NCI-H2171 (cell line): ENCODE data around the gene PTGR3.

ENCODE experiments used
- DNase-seq: peaks from one replicate; lab custom pipeline; 2025; lab: John Stamatoyannopoulos, UW

Gene PTGR3

DNA sequence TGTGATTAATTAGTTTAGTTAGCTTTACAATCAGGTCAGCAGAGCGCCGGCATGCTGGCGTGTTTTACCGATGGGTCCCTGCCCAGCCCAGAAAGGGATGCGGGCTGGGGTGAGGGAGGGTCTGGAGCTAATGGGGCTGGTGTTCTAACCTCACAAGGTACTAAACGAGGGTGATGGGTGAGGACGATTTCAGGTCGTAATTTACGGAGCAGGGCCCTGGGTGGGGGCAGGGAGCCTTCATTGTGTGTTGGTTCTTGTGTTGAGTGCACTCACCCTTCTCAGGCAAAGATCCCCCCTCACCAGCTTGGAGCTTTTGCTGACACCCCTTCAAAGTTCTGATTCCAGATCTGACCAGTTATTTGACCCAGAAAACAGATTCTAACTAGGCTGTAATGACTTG lies 39.5 kb downstream of the PTGR3 start:
- no peak for DNase-seq

DNA sequence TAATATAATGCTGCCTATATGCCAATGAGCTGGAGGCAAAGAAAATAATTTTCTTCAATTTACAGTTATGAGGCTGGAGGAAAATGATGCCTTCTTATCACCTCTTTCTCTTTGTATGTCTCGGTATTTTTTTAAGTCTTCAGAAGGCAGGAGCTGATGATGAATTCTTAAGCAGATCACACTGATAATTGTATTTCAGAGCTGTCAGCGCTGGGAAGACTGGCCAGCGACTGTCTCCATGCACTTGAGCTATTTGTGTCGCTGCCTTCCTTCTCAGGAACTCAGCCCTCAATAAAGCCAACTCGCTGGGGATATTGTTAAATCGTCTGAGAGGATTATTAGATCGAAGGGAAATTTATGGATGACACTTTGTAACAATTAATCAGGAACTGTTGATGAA lies 40.3 kb downstream of the PTGR3 start:
- DNase-seq = no peak

DNA sequence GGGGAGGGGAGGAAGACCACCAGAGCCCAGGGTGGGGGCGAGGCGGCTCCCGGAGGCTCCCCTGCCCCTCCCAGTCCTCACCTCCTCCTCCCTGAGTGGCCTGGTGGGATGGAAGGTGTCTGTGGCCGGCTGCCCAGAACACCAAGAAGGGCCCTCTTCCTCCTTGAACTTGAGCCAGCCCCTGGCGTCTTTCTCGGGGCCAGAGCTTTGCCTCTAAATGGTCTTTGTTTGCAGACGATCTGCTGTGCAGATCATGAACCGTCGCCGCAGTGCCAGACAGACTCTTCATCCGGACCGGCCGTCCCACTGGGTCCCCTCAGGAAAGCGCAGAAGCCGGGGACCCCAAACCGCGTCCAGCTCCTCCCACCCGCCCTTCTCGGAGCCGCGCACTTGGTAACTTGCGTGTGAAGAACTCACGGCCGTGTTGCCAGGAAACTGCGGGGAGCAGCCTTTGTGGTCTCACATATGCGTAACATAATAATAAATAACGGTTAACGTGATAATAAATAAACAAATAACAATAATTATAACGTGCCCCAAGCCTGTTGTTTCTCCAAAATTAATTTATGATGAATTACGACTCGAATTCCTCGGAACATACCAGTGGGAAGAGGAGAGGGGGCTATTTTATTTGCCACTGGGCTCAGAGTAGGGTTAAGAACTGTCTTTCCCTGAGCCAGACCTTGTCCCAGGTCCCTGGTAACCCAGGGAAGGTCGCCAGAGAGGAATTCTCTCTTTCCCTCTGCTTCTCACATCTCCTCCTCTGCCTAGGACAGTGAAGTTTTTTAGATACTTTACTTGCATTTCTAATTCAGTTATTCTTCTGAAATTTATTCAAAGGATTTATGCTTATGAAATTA lies 41.0 kb downstream of the PTGR3 start:
- no peak for DNase-seq

DNA sequence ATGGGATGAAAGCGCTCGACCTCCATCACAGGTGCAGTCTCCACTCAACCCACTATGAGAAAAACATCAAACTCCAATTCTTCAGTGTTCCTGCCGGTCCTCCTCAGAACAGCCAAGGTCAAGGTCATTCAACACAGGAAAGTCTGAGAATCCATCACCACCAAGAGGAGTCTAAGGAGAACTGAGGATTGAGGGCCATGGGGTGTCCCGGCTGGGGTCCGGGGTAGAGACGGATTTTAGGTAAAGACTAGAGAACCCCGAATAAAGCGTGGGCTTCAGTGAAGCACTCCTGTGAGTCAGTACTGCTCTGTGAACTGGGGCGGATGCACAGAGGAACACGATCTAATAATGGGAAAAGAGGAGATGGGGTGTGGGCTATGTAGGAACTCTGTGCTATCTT lies 41.8 kb downstream of the PTGR3 start:
- DNase-seq = no peak

DNA sequence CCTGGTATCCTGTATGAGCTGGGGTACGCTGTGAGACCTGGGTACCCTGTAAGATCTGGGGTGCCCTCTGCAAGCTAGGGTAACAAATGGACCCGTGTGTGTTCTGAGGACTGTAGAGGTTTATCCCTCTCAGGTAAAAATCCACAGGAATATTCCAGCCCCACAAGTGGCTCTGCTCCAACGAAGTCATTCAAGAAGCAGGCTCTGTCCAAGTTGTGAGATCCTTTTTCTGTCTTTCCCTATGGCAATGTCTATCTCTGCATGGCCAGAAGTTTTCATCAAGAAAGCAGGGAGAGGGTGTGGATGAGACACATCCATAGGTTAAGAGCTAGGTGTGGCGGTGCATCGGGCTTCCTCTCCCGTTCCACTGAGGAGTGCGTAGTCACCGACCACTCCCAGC lies 43.0 kb downstream of the PTGR3 start:
- no peak for DNase-seq

DNA sequence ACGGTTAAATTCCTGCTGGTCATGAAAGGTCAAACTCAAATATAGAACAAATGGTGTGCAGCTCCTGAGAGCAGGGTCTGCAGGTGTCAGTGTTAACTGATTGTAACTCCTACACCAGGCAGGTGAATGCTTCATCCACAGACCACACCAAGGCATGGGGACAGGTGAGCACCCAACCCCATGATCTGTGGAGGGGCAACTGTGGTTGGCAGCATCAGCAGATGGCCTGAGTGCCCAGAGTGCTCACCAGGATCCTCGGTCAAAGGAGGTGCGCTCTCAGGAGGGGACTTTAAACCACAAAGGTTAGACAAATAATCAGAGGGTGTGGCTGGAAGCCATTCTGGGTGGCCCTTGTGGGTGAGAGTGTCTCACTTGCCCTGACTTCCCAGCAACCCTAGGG lies 44.5 kb downstream of the PTGR3 start:
- DNase-seq = no peak

DNA sequence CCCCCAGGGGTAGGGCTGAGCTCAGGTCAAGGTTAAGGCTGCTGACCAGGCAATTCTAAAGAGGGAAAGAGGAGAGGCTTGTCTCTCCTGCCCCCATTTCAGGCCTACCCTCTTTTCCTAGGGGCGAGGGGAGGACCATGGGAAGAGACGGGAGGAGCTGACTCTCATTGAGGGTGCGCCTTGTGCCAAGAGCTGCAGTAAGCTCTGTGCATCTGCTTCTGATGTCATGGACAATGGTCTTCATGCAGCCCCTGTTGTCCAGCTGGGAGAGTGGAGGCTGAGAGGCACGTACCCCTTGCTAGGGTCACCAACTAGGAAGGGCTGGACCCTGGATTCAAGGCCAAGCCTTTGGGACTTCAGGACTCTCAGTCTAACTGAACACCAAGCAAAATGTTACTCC lies 45.2 kb downstream of the PTGR3 start:
- DNase-seq = no peak

DNA sequence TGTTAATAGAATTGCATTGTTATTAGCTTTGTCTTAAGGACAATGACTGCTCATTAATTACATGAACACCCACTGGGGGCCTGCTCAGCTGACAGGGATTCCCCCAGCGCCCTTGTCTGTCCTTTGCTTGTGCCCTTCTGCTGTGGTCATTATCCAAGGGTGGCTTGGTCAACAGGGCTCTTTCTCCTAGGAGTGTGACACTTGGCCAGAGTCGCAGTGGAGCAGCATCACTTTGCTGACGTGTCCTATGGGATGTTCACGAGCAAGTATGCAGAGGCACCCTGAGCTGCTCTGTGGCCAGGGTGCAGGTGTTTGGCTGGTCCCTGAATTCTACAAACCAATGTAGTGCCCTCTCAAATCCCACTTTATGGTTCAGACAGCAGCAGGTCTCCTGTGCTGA lies 46.0 kb downstream of the PTGR3 start:
- DNase-seq = no peak

DNA sequence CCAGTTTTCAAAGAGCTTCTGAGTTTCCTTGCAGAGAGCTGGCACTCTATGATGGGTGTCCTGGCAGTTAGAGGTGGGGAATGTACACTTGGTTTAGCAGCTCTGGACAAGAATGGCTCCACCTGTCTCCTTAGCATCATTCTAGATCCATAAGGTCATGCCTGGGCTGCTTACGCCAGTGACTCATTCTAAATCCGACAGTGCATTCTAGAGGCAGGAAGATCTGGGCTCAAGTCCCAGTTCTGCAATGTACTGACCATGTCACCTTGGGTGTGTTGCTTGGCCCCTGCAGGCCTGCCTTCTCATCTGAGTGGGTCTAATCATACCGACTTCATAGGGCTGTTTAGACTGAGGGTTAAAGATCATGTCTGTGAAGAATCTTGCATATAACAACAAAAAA lies 46.5 kb downstream of the PTGR3 start:
- no peak for DNase-seq

DNA sequence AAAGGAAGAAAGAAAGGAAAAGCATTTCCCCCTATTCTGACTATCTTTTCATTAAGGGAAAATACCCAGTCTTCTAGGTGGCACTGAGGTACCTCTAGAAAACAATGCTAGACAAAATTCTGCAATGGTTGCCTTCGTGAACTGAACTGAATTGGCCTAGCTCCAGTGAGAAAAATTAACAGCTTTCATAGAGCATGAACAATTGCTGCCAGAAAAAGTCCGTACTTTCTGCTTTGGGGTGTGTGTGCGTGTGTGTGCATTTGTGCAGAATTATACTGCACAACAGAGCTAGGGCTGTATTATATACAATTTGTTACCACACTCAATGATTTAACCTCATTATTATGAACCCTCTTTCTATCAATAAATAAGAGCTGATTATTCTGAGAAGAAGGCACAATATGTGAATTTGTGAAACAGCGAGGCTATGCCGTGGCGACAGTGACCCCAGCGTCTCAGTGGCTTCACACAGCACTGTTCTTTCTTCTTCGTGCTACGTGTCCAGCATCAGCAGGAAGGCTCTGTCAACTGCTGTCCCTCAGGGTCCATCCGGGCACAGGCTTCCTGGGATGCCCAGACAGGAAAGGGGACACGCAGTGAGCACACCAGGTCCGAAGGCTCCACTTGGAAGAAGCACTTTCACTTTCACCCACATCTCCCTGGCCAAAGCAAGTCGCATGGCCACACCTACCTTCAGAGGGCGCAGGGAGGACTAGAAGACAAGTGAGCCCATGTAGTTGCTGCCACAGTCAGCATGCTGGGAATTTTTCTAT lies 47.5 kb downstream of the PTGR3 start:
- DNase-seq = no peak

DNA sequence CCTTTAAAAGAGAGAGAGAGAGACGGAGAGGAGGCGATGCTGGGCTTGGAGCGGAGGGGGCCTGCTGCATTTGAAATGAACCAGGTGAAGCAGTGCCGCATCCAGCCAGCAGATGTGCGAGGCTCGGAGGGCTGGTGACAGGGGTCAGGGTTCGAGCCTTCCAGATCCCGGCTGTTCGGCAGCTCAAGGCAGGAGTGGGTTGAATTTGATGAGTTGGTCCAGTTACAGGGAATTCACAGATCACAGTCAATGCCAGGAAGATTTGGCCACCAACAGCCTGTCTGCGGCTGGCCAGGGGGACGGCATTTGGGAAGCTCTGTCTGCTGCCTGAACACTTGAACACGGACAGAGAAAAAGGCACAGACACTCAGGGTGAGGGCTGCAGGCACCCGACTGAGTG lies 48.6 kb downstream of the PTGR3 start:
- no peak for DNase-seq

DNA sequence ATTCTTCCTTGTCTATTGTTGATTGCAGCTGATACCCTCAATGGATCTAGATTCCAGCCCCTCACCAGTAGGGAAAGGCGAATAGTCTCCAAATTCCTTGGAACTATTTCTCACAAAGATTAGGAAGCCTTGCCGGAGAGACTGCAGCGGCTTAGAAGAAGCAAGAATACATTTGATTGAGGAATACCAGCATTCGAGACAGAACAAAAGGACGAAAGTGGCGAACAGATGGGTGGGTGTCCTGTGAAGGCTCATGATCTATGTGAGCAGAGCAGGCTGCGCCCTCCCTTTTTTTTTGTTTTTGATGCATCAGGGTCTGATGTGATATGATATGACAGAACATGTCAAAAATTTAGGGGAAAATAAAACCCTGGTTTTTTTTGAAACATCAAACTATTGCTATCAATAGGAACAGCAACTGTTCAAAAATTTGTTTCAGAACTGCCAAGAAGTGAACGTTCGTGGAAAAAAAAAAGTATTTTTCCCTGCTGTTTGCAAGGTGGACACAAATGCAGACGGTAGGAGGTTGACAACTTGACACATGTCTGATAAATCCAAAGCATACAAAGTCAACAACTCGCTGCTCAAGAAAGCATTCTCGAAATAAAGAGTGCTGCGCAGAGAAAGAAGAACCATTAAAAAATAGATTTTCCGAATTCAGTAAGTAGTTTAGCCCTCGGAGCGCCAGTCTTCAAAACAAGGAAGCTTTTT lies 49.1 kb downstream of the PTGR3 start:
- no peak for DNase-seq

DNA sequence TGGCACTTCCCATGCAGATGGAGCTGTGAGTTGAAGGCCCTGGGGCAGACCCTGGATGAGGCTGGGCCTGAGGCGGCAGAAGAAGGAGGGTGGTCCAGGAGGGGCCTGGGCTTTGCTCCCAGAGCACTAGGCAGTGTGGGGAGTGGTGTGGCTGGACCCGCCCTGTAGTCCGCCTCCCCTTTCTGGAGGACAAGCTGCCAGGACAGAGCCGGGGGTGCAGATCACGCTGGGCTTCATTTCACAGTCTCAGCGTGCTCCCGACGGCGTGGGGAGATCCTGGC lies 49.8 kb downstream of the PTGR3 start:
- no peak for DNase-seq
